Breast epithelium (tissue), 3 donors: ENCODE data around the gene GREB1.

Experiments
- POLR2A ChIP-seq: fragments of 450-650 bp; IDR thresholded peaks from one replicate; pipeline ENCODE4 v1.6.1; 2016; ENCODE audit warnings: antibody characterized with exemption, mild to moderate bottlenecking, moderate library complexity
- POLR2AphosphoS5 ChIP-seq, 3 donors: sonication (generic); formaldehyde crosslinking; IDR thresholded peaks; one replicate each; pipeline ENCODE4 v1.6.1; 2017; ENCODE audit warnings: antibody characterized with exemption in 3 of 3
- TF ChIP-seq, protein P1 (sequence below), 3 donors: fragments of 450-650 bp; IDR thresholded peaks; one replicate each; pipeline ENCODE4 v1.5.1; 2016 to 2017; ENCODE audit warnings: antibody characterized with exemption in 3 of 3, mild to moderate bottlenecking in 3 of 3, moderate library complexity in 3 of 3

DNA sequence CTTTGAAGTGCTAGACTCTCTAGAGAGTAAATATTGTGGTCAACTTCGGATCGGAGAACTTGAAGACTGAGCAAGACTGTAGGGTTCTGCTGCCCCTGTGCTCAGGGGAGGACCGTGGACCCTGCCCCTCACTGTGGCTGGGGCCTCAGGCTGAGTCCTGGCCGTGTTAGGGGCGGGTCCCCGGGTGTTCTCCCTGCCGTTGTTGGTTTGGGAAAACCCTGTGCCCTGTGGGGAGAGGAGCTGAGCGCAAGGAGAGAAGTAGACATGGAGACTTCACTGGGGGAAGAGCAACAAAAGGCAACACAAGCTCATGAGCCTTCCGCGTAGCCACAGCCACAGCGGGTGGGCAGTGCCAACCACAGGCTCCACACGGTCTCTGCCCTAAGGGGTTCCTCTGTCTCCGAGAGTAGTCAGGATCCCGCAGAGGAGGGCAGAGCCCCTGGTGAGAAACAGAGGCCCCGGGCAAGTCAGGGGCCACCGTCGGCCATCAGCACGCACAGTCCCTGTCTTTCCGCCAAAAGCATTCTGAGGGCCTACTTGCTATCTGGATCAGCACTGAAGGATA is 83.1 kb downstream of the GREB1 start:
- TF ChIP-seq, protein P1, sequence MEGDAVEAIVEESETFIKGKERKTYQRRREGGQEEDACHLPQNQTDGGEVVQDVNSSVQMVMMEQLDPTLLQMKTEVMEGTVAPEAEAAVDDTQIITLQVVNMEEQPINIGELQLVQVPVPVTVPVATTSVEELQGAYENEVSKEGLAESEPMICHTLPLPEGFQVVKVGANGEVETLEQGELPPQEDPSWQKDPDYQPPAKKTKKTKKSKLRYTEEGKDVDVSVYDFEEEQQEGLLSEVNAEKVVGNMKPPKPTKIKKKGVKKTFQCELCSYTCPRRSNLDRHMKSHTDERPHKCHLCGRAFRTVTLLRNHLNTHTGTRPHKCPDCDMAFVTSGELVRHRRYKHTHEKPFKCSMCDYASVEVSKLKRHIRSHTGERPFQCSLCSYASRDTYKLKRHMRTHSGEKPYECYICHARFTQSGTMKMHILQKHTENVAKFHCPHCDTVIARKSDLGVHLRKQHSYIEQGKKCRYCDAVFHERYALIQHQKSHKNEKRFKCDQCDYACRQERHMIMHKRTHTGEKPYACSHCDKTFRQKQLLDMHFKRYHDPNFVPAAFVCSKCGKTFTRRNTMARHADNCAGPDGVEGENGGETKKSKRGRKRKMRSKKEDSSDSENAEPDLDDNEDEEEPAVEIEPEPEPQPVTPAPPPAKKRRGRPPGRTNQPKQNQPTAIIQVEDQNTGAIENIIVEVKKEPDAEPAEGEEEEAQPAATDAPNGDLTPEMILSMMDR (IDR thresholded peaks at IDR 0.05): no peak
- TF ChIP-seq POLR2A (no peak), POLR2AphosphoS5 (IDR thresholded peaks at IDR 0.05) (no peak)
